Fibroblast of villous mesenchyme (primary cell): Measurements from ENCODE around the gene UGT1A1. TPM values are rescaled to one million over a fixed set of nuclear protein-coding genes. Genes with fewer than 3 reads are reported as not detected.
"Not testable (repeated sequence)": the region's sequence is repeated elsewhere in the genome, so short reads cannot be mapped to it uniquely, and the experiment has no call there.

Experiments used
- DNase-seq: peaks from one replicate; pipeline ENCODE4 v3.0.0-alpha.2; 2010; ENCODE audit warnings: low read depth
- H3K4me3 ChIP-seq: 2 replicates; pipeline ENCODE4 v1.5.1; 2011; ENCODE audit warnings: low read depth, mild to moderate bottlenecking, low read length
- total RNA-seq: library from RNA; depleted of rRNA; stranded (reverse); fragments of >200 nt; gene quantifications from 2 replicates; pipeline ENCODE4 v1.2.3, GENCODE V29; 2012
- TF ChIP-seq, protein P1 (sequence below): IDR thresholded peaks from 2 replicates; pipeline ENCODE4 v1.5.1; 2012; ENCODE audit warnings: low read depth, mild to moderate bottlenecking, low read length; ENCODE audit not compliant: insufficient read depth

The UGT1A1 gene
- total RNA-seq, 1 donor = not detected

DNA sequence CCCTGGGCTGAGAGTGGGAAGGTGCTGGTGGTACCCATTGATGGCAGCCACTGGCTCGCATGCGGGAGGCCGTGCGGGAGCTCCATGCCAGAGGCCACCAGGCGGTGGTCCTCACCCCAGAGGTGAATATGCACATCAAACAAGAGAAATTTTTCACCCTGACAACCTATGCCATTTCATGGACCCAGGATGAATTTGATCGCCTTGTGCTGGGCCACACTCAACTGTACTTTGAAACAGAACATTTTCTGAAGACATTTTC lies 12.9 kb upstream of the UGT1A1 start:
- no peak overlapping the region for H3K4me3 ChIP-seq
- no peak for DNase-seq
- TF ChIP-seq, protein P1, sequence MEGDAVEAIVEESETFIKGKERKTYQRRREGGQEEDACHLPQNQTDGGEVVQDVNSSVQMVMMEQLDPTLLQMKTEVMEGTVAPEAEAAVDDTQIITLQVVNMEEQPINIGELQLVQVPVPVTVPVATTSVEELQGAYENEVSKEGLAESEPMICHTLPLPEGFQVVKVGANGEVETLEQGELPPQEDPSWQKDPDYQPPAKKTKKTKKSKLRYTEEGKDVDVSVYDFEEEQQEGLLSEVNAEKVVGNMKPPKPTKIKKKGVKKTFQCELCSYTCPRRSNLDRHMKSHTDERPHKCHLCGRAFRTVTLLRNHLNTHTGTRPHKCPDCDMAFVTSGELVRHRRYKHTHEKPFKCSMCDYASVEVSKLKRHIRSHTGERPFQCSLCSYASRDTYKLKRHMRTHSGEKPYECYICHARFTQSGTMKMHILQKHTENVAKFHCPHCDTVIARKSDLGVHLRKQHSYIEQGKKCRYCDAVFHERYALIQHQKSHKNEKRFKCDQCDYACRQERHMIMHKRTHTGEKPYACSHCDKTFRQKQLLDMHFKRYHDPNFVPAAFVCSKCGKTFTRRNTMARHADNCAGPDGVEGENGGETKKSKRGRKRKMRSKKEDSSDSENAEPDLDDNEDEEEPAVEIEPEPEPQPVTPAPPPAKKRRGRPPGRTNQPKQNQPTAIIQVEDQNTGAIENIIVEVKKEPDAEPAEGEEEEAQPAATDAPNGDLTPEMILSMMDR = no peak

DNA sequence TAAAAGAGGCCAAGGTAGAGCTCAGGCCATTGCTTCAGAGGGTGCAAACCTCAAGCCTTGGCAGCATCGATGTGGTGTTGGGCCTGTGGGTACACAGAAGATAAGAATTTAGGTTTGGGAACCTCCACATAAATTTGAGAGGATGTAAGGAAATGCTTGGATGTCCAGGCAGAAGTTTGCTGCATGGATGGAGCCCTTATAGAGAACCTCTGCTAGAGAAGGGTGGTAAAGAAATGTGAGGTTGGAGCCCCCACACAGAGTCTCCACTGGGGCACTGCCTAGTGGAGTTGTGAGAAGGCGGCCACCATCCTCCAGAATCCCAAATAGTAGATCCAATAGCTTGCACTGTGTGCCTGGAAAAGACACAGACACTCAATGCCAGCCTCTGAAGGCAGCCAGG lies 9.4 kb upstream of the UGT1A1 start:
- DNase-seq, H3K4me3 ChIP-seq: not testable (repeated sequence)

DNA sequence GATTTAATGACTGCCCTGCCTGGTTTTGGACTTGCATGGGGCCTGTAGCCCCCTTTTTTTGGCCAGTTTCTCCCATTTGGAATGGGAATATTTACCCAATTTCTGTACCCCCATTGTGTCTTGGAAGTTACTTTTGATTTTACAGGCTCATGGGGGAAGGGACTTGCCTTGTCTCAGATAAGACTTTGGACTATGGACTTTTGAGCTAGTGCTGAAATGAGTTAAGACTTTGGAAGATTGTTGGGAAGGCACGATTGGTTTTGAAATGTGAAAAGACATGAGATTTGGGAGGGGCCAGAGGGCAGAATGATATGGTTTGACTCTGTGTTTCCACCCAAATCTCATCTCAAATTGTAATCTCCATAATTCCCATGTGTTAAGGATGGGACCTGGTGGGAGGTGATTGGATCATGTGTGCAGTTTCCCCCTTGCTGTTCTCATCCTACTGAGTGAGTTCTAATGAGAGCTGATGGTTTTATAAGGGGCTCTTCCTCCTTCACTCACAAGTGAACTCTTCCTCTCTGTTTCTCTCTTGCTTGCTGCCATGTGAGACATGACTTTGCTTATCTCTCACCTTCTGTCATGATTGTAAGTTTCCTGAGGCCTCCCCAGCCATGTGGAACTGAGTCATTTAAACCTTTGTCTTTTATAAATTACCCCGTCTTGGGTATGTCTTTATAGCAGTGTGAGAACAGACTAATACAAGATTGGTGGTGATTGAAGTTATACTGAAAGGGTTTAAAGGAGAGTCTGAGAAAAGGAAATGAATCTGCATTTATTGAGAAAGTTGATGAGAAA lies 8.7 kb upstream of the UGT1A1 start:
- DNase-seq, H3K4me3 ChIP-seq: not testable (repeated sequence)

DNA sequence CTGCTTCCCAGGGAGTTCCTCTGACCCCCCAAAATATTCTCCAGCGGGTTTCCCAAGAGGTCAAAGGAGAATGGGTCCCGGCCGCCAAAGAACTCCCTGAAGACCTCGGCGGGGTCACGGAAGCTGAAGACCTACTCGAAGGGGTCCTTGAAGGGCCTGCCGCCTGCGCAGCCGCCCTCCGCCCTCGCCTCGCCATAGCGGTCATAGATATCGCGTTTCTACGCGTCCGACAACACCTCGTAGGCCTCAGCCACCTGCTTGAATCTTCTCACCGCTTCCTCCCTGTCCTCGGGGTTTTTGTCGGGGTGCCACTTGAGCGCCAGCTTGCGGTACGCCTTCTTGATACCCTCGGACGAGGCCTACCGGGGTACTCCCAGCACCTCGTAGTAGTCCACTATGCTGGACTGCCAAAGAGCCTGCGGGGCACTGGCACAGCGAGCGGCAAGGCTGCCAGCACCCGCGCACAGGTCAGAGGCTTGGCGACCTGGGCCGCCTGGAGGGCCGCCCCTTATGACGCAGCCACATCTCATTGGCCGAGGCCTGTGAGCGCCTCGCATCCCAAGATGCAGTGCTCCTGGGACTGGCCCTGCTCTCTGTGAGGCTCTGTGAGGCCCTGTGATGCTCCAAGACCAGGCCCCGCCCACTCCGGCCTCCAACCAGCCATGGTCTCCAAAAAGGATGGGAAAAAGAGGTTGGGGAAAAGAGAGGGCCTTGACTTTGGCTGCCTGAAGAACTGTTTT lies 5.0 kb upstream of the UGT1A1 start:
- TF ChIP-seq, protein P1 = no peak
- DNase-seq = no peak
- no peak overlapping the region for H3K4me3 ChIP-seq

DNA sequence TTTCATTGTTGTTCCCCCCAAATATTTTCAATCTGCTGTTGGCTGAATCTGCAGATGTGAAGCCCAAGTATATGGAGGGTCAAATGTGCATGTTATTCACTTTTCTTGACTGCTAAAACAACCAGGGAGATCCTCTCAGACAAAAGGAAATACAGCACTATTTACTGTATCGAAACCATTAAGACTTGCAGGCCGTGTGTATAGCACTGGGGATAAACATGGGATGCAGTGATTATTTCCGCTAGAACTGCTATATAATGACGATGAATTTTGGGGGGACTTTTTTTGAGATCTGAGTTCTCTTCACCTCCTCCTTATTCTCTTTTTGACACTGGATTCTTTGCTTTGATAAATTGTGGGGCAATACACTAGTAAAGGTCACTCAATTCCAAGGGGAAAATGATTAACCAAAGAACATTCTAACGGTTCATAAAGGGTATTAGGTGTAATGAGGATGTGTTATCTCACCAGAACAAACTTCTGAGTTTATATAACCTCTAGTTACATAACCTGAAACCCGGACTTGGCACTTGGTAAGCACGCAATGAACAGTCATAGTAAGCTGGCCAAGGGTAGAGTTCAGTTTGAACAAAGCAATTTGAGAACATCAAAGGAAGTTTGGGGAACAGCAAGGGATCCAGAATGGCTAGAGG lies 3.5 kb upstream of the UGT1A1 start:
- TF ChIP-seq, protein P1 = no peak
- no peak overlapping the region for H3K4me3 ChIP-seq
- no peak for DNase-seq

DNA sequence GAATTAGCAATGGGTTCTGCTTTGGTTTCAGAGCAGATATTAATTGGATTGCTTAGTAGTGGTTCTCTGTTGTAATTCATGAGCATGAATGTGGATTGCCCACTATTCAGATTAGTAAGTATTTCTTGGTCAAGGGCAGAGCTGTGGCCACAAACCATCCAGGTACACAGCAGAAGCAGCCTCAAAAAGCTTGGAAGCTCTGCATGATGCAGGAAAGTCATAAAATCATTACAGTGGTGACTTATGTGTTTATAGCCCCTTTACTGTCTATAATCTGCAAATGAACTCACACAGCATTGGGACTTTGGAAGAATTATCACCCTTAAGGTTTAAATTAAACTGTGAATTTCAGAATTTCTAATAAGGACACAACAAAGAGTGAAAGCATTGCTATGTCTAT lies 1.9 kb upstream of the UGT1A1 start:
- TF ChIP-seq, protein P1 = no peak
- H3K4me3 ChIP-seq = no peak overlapping the region
- DNase-seq = no peak

DNA sequence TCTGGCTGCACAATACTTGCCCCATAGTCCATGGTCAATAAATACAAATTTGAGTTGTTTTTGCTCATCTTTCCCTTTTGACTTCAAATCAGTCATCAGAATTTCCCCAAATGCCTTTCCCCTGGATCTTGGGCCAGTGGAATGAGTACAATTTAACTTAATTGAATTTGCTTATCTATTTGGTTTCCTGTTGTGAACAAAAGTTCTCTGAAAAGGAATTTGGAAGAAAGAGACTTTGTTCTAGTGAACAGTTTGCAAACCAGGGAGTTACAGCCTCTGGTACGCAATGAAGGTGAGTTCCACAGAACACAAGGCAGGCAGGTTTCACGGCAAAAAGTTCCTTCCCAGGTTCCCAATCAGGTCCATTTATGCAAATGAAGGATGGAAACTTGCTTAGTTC lies 1.2 kb upstream of the UGT1A1 start:
- TF ChIP-seq, protein P1 = no peak
- no peak for DNase-seq
- H3K4me3 ChIP-seq = no peak overlapping the region
